ENCODE data around the gene OTUB2. TPM values are rescaled to one million over a fixed set of nuclear protein-coding genes. Genes with fewer than 3 reads are reported as not detected.
A peak's percentile ranks its signal among the peaks of the same experiment; 100 is the strongest.

Gene OTUB2
- polyA plus RNA-seq, 1 donor (not counting 4 experiments of a cell fraction or from before 2014, with no cell fraction given): 2.6 TPM

GRCh38 chr14:94004015-94004414 lies 22.1 kb upstream of the OTUB2 start:
- DNase-seq (ENCODE audit: low read depth, low spot score): no peak
- no peaks in the 10 kb centered on the region for H3K79me2 ChIP-seq (ENCODE audit: control insufficient read depth, insufficient read depth, low read length)
- no peak overlapping the region for H3K9ac ChIP-seq (ENCODE audit: control insufficient read depth, extremely low read depth, insufficient read depth, low read length)
- H3K9me3 ChIP-seq (ENCODE audit: control insufficient read depth, low read depth, low read length): no peaks in the 10 kb centered on the region
- H3K4me3 ChIP-seq (ENCODE audit: control insufficient read depth in 2 of 3, extremely low read depth in 1 of 3, insufficient read depth in 2 of 3, low read depth in 1 of 3, low read length in 3 of 3): no peak overlapping the region
- no peak for TF ChIP-seq CTCF (optimal IDR thresholded peaks at IDR 0.05 in 1 of 3, IDR thresholded peaks at IDR 0.05 in 1 of 3, conservative IDR thresholded peaks at IDR 0.05 in 1 of 3; ENCODE audit: extremely low read depth in 1 of 3, insufficient read depth in 2 of 3, low read length in 3 of 3)
- no peak for TF ChIP-seq EZH2 (IDR thresholded peaks at IDR 0.05; ENCODE audit: low read length)
- H4K20me1 ChIP-seq (ENCODE audit: control insufficient read depth, extremely low read depth, insufficient read depth, low read length): no peaks in the 10 kb centered on the region
- dilution Hi-C loops (cut with MboI; ENCODE audit: extremely low pct_ligation_motif_present, low sequenced_read_pairs): no loop called here
- H3K27me3 ChIP-seq (ENCODE audit: control insufficient read depth, extremely low read depth, insufficient read depth, low read length): peaks cover 4% of the 10 kb centered on the region
- no peak overlapping the region for H3K27ac ChIP-seq (ENCODE audit: control insufficient read depth, insufficient read depth, low read length)
- H3K36me3 ChIP-seq (ENCODE audit: control insufficient read depth in 2 of 2, extremely low read depth in 1 of 2, insufficient read depth in 2 of 2, low read length in 2 of 2): no peaks in the 10 kb centered on the region
- H3K4me1 ChIP-seq (ENCODE audit: control insufficient read depth, extremely low read depth, insufficient read depth, low read length): peaks cover 12% of the 10 kb centered on the region
- FAIRE-seq: no peak
- H3K9me1 ChIP-seq (ENCODE audit: control insufficient read depth, extremely low read depth, insufficient read depth, low read length): no peaks in the 10 kb centered on the region
- no peak overlapping the region for H2AFZ ChIP-seq (ENCODE audit: control insufficient read depth, low read length)
- no peak overlapping the region for H3K4me2 ChIP-seq (ENCODE audit: control insufficient read depth, extremely low read depth, insufficient read depth, low read depth, low read length)

GRCh38 chr14:94005324-94006073 lies 20.6 kb upstream of the OTUB2 start:
- no peak overlapping the region for H3K4me3 ChIP-seq (ENCODE audit: control insufficient read depth in 2 of 3, extremely low read depth in 1 of 3, insufficient read depth in 2 of 3, low read depth in 1 of 3, low read length in 3 of 3)
- H3K36me3 ChIP-seq (ENCODE audit: control insufficient read depth in 2 of 2, extremely low read depth in 1 of 2, insufficient read depth in 2 of 2, low read length in 2 of 2): no peaks in the 10 kb centered on the region
- H3K27me3 ChIP-seq (ENCODE audit: control insufficient read depth, extremely low read depth, insufficient read depth, low read length): peaks cover 4% of the 10 kb centered on the region
- no peaks in the 10 kb centered on the region for H3K79me2 ChIP-seq (ENCODE audit: control insufficient read depth, insufficient read depth, low read length)
- no peak overlapping the region for H2AFZ ChIP-seq (ENCODE audit: control insufficient read depth, low read length)
- TF ChIP-seq EZH2 (IDR thresholded peaks at IDR 0.05; ENCODE audit: low read length) (no peak), CTCF (optimal IDR thresholded peaks at IDR 0.05 in 1 of 3, IDR thresholded peaks at IDR 0.05 in 1 of 3, conservative IDR thresholded peaks at IDR 0.05 in 1 of 3; ENCODE audit: extremely low read depth in 1 of 3, insufficient read depth in 2 of 3, low read length in 3 of 3) (peak; percentile 34 to 48 (median 39))
- H3K27ac ChIP-seq (ENCODE audit: control insufficient read depth, insufficient read depth, low read length): no peak overlapping the region
- dilution Hi-C loops (cut with MboI; ENCODE audit: extremely low pct_ligation_motif_present, low sequenced_read_pairs): no loop called here
- H3K4me1 ChIP-seq (ENCODE audit: control insufficient read depth, extremely low read depth, insufficient read depth, low read length): peaks cover 19% of the 10 kb centered on the region
- no peaks in the 10 kb centered on the region for H3K9me3 ChIP-seq (ENCODE audit: control insufficient read depth, low read depth, low read length)
- H3K9ac ChIP-seq (ENCODE audit: control insufficient read depth, extremely low read depth, insufficient read depth, low read length): no peak overlapping the region
- no peaks in the 10 kb centered on the region for H3K9me1 ChIP-seq (ENCODE audit: control insufficient read depth, extremely low read depth, insufficient read depth, low read length)
- H4K20me1 ChIP-seq (ENCODE audit: control insufficient read depth, extremely low read depth, insufficient read depth, low read length): no peaks in the 10 kb centered on the region
- no peak for DNase-seq (ENCODE audit: low read depth, low spot score)
- FAIRE-seq: no peak
- H3K4me2 ChIP-seq (ENCODE audit: control insufficient read depth, extremely low read depth, insufficient read depth, low read depth, low read length): no peak overlapping the region
